ENCODE results near the gene LRP1.

The LRP1 gene

DNA sequence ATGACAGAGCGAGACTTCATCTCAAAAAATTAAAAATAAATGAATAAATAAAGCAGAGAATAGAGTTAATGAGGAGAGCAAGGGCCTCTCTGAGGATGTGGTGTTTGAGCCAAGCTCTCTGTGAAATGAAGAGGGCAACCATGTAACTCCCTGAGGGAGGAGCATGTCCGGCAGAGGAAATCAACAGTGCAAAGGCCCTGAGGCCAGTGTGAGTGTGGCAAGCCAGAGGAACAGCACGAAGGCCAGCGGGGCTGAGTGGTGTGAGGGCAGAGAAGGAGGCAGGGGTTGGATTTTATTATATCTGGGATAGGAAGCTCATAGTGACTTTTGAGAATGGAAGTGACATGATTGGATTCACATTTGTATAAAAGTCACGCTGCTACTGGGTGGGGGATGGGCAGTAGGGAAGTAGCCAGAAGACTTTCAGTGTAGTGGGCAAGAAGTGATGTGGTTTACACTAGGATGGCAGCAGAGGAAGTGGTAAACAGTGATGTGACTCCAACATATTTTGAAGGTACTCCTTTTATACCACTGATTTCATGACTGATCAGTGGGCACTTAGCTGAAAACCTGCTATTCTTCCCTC is 29.4 kb downstream of the LRP1 start:
- no peak for DNase-seq

- DNase-seq, result no peak
Observed at GRCh38 chr12:57158186-57158585, 29.9 kb downstream of the LRP1 start.

- DNase-seq, result no peak
Observed at GRCh38 chr12:57158665-57159064, 30.4 kb downstream of the LRP1 start.

- no peak for DNase-seq
Observed at GRCh38 chr12:57159311-57159710, 31.0 kb downstream of the LRP1 start.

DNA sequence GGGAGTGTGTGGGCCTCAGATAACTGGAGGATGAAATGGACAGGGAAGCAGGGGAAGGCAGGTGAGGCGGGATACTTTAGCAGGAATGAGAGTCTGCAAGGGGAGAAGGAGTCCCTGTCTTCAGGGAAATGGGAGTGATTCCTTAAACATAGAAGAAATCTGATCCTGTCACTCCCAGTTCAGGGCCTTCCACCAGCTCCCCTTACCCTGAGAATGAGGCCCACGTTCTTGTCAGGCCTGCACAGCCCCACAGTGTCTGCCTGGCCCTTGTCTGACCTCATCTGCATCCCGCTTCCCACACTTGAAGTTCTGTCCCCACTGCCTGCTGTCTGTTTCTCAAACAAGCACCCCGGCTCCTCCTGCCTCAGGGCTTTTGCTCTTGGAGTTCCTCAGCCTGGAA is 31.8 kb downstream of the LRP1 start:
- no peak for DNase-seq

DNA sequence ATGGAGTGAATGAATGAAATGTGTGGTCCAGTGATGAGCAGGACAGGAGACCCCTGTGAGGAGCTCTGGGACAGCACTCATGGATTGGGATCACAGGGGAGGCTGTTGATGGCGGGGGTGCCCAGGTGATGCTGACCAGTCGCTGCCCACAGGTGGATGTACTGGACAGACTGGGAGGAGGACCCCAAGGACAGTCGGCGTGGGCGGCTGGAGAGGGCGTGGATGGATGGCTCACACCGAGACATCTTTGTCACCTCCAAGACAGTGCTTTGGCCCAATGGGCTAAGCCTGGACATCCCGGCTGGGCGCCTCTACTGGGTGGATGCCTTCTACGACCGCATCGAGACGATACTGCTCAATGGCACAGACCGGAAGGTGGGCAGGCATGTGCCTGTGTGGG is 32.5 kb downstream of the LRP1 start:
- no peak for DNase-seq

DNA sequence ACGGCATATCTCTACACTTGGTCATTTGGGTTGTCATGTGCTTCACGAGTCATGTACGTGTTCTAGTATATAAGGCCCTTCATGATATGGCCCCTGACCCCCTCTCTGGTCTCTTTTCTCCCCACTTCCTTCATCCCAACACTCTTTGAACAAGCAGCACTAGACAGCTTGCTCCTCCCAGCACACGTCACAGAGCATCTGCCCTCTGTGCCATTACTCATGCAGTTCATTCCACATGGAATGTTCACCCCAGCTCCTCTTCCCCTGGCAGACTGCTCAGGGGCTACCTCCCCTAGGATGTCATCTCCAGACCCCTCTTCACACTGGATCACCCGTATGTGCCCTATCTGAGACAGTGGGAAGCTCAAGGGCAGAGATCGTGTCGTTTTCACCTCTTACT is 33.2 kb downstream of the LRP1 start:
- no peak for DNase-seq

DNA sequence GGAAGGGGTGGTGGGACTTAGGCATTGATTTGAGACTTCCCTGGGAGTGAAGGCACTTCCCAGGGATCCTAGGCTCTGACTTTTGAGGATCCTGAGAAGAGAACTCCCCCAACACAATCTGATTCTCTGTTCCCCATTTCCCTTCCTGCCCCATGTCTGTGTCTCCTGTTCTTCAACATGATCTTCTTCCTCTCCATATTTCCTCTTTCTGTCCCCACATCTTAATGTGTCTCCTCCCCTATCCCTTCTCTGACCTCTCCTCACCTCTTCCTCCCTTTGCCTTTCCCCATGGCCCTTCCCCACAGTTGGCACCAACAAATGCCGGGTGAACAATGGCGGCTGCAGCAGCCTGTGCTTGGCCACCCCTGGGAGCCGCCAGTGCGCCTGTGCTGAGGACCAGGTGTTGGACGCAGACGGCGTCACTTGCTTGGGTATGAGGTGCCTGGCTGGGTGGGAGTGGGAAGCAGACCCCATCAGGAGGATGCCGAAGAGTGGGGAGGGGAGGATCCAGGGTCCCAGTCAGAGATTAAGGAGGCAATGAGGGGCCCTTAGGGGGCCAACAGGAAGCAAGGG is 34.4 kb downstream of the LRP1 start:
- no peak for DNase-seq

- no peak for DNase-seq
Observed at GRCh38 chr12:57164454-57164853, 36.2 kb downstream of the LRP1 start.

- no peak for DNase-seq
Observed at GRCh38 chr12:57164966-57165625, 36.8 kb downstream of the LRP1 start.

DNA sequence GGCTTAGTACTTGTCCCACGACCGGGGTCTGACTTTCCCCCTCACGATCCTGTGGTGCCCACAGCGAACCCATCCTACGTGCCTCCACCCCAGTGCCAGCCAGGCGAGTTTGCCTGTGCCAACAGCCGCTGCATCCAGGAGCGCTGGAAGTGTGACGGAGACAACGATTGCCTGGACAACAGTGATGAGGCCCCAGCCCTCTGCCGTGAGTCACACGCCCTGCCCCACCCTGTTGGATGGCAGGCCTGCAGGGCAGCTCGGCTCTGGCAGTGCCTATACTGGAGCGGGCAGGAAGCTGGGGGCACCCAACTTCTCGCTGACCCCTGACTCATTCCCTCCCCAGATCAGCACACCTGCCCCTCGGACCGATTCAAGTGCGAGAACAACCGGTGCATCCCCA is 37.5 kb downstream of the LRP1 start:
- DNase-seq, result no peak

DNA sequence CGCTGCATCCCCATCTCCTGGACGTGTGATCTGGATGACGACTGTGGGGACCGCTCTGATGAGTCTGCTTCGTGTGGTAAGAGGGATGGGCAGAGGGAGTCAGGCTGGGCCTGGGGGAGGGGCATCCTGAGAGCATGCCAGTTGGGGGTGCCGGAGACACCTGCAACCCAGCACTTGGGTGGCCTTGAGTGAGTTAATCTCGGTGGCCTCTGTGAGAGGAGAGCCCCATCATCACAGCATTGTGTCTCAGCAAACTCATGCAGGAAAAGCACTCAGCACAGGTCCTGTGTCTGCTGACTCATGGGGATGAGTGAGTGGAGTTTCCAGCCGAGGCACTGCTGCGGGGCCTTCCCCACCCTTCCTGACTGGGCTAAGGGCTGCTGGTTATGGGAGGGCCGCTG is 38.7 kb downstream of the LRP1 start:
- no peak for DNase-seq

DNA sequence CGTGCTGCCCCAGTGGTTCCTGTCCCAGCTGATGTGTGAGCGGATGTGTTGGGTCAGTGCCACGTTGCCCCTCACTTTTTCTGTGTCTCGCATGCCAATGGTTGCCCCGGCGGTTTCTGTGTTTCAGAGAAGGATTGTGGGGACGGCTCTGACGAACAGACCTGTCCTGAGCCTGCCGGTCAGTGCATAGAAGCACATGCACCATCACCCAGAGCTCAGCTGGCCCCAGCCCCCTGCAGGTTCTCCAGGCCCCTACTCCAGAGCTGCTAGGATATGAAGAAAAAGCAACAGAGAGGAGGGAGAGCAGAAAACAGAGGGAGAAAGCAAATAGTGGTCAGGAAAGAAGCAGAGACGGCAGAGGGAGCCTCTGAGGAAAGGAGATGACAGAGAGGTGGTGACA is 39.8 kb downstream of the LRP1 start:
- no peak for DNase-seq

GRCh38 chr12:57169046-57169795 is 40.9 kb downstream of the LRP1 start:
- no peak for DNase-seq

DNA sequence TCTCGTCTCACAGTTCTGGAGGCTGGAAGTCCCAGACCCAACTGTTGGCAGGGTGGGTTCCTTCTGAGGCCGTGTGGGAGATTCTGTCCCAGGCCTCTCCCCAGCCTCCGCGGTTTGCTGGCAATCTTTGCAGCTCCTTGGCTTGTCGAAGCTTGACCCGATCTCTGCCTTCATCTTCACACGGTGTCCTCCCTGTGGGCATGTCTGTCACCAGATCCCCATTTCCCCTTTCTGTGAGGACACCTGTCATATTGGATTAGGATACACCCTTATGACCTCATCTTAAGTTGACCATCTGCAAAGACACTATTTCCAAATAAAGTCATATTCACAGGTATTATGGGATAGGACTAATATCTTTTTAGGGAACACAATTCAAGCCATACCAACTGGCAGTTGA is 41.7 kb downstream of the LRP1 start:
- no peak for DNase-seq

DNA sequence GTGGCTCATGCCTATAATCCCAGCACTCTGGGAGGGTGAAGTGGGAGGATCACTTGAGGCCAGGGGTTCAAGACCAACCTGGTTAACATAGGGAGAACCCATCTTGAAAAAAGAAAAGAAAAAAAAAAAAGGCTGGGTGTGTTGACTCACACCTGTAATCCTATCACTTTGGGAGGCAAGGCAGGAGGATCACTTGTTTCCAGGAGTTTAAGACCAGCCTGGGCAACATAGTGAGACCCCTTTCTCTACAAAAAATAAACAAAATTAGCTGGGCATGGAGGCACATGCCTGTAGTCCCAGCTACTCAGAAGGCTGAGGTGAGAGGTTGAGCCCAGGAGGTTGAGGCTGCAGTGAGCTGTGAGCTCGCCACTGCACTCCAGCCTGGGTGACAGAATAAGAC is 42.1 kb downstream of the LRP1 start:
- DNase-seq, result no peak

- DNase-seq, result no peak
Observed at GRCh38 chr12:57170927-57171326, 42.6 kb downstream of the LRP1 start.

DNA sequence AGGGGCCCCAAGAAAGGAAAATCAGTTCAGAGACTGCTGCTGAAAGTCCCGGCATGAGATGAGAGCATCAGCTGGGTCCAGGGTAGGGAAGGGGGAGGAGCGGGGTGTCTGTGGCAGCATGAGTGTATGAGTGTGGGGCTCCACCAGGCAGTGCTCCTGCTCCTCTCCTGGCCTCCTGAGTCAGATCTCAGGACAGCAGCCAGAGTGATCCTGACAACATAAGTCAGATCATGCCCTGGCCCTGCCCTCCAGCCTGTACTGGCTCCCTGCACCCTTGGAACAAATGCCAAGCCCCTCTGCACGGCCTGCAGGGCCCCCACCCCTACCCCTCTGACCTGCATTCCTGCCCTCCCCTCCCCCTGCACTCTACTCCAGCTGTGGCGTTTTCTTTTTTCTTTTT is 43.4 kb downstream of the LRP1 start:
- no peak for DNase-seq

GRCh38 chr12:57173089-57173488 is 44.8 kb downstream of the LRP1 start:
- no peak for DNase-seq

DNA sequence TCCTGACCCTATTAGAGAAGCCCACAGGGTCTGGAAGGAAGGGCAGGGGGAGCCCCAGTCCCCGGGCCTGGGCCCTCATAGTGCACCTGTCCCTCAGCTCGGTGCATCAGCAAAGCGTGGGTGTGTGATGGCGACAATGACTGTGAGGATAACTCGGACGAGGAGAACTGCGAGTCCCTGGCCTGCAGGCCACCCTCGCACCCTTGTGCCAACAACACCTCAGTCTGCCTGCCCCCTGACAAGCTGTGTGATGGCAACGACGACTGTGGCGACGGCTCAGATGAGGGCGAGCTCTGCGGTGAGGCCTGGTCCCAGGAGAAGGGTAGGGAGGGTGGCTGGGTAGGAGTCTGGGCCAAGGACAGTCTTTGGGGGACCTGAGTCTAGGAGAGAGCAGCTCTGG is 45.4 kb downstream of the LRP1 start:
- DNase-seq, result no peak

DNA sequence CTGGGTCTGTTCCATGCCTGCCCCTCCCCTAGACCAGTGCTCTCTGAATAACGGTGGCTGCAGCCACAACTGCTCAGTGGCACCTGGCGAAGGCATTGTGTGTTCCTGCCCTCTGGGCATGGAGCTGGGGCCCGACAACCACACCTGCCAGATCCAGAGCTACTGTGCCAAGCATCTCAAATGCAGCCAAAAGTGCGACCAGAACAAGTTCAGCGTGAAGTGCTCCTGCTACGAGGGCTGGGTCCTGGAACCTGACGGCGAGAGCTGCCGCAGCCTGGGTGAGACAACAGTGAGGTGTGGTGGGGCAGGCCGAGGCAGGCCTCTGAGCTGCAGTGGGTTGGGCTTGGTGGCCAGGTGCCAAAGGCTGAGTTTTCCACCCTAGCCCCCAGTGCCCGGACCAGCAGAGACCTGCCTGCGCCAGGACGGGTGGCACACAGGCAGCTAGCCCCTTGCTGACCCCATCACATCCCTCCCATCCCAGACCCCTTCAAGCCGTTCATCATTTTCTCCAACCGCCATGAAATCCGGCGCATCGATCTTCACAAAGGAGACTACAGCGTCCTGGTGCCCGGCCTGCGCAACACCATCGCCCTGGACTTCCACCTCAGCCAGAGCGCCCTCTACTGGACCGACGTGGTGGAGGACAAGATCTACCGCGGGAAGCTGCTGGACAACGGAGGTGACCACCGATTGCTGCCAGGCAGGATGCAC is 47.3 kb downstream of the LRP1 start:
- DNase-seq, result no peak

- no peak for DNase-seq
Observed at GRCh38 chr12:57176139-57176477, 47.8 kb downstream of the LRP1 start.

DNA sequence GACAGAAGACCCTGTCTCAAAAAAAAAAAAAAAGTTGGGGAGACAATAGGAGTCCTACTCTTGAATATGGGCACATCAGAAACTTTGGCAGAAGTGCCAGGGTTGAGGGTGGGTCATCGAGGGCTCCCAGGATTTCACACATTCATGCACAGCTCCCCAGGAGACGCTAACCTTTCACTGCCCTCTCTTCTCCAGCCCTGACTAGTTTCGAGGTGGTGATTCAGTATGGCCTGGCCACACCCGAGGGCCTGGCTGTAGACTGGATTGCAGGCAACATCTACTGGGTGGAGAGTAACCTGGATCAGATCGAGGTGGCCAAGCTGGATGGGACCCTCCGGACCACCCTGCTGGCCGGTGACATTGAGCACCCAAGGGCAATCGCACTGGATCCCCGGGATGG is 48.6 kb downstream of the LRP1 start:
- no peak for DNase-seq

DNA sequence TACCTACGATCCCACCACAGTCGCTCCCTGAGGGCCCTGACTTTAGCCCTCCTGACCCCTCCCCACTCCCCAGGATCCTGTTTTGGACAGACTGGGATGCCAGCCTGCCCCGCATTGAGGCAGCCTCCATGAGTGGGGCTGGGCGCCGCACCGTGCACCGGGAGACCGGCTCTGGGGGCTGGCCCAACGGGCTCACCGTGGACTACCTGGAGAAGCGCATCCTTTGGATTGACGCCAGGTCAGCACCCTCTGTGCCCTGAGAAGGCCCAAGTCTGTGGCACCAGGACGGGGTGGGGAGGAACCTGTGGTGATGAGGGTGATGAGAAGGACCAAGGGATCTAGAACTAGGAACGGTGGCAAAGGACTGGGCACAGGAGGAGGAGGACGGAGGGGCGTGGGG is 49.1 kb downstream of the LRP1 start:
- DNase-seq, result no peak
